H9 (cell line): ENCODE data around the gene DCAF17. TPM values are rescaled to one million over a fixed set of nuclear protein-coding genes. Genes with fewer than 3 reads are reported as not detected.

Source experiments
- DNase-seq: peaks from one replicate; pipeline ENCODE4 v3.0.0-alpha.2; 2017
- H2AFZ ChIP-seq: one replicate; pipeline ENCODE4 v1.6.1; 2013; ENCODE audit warnings: mild to moderate bottlenecking, low read length, control low read depth, moderate library complexity
- H2AK5ac ChIP-seq: 2 replicates; pipeline ENCODE4 v1.6.1; 2013; ENCODE audit warnings: low read length, control low read depth, mixed read lengths; ENCODE audit not compliant: insufficient read length
- H2BK120ac ChIP-seq: one replicate; pipeline ENCODE4 v1.6.1; 2013; ENCODE audit warnings: low read depth, mild to moderate bottlenecking, low read length, control low read depth, inconsistent platforms; ENCODE audit not compliant: poor library complexity, severe bottlenecking
- H2BK12ac ChIP-seq: 2 replicates; pipeline ENCODE4 v1.6.1; 2013; ENCODE audit warnings: low read length, control low read depth, mixed read lengths, low read depth; ENCODE audit not compliant: insufficient read length
- H2BK15ac ChIP-seq: 2 replicates; pipeline ENCODE4 v1.6.1; 2013; ENCODE audit warnings: low read depth, low read length, control low read depth
- H2BK20ac ChIP-seq: one replicate; pipeline ENCODE4 v1.6.1; 2013; ENCODE audit warnings: low read depth, mild to moderate bottlenecking, low read length, control low read depth, inconsistent platforms; ENCODE audit not compliant: poor library complexity, severe bottlenecking
- H2BK5ac ChIP-seq: 2 replicates; pipeline ENCODE4 v1.6.1; 2013; ENCODE audit warnings: low read length, control low read depth, mixed read lengths; ENCODE audit not compliant: insufficient read length
- H3K14ac ChIP-seq: 2 replicates; pipeline ENCODE4 v1.6.1; 2013; ENCODE audit warnings: low read length, control low read depth; ENCODE audit not compliant: insufficient read depth
- H3K18ac ChIP-seq: 2 replicates; pipeline ENCODE4 v1.6.1; 2013; ENCODE audit warnings: low read depth, mild to moderate bottlenecking, mixed read lengths, low read length, control low read depth; ENCODE audit not compliant: insufficient read length
- H3K23ac ChIP-seq: 2 replicates; pipeline ENCODE4 v1.6.1; 2013; ENCODE audit warnings: low read length, control low read depth, mixed read lengths, low read depth; ENCODE audit not compliant: insufficient read length
- H3K23me2 ChIP-seq: 2 replicates; pipeline ENCODE4 v1.6.1; 2013; ENCODE audit warnings: low read depth, mild to moderate bottlenecking, mixed read lengths, low read length, control low read depth; ENCODE audit not compliant: insufficient read length, poor library complexity, severe bottlenecking
- H3K27ac ChIP-seq: 2 replicates; pipeline ENCODE4 v1.5.1; 2013; ENCODE audit warnings: low read length, control low read depth, mixed read lengths, low read depth; ENCODE audit not compliant: insufficient read length
- H3K27me3 ChIP-seq: 2 replicates; pipeline ENCODE4 v1.6.1; 2013; ENCODE audit warnings: low read length, control low read depth, inconsistent platforms; ENCODE audit not compliant: insufficient read depth
- H3K4ac ChIP-seq: 2 replicates; pipeline ENCODE4 v1.6.1; 2013; ENCODE audit warnings: low read depth, mild to moderate bottlenecking, control low read depth, inconsistent platforms, low read length, moderate library complexity
- H3K4me1 ChIP-seq: 2 replicates; pipeline ENCODE4 v1.6.1; 2013; ENCODE audit warnings: low read length, control low read depth, inconsistent platforms; ENCODE audit not compliant: insufficient read depth
- H3K4me2 ChIP-seq: 2 replicates; pipeline ENCODE4 v1.6.1; 2013; ENCODE audit warnings: low read length, control low read depth, mixed read lengths; ENCODE audit not compliant: insufficient read length, insufficient read depth
- H3K56ac ChIP-seq: 2 replicates; pipeline ENCODE4 v1.6.1; 2013; ENCODE audit warnings: low read depth, mild to moderate bottlenecking, mixed read lengths, low read length, control low read depth; ENCODE audit not compliant: insufficient read length
- H3K79me1 ChIP-seq: 2 replicates; pipeline ENCODE4 v1.6.1; 2013; ENCODE audit warnings: low read depth, mild to moderate bottlenecking, moderate library complexity, low read length, control low read depth, inconsistent platforms; ENCODE audit not compliant: insufficient read depth, poor library complexity, severe bottlenecking
- H3K79me2 ChIP-seq: 2 replicates; pipeline ENCODE4 v1.6.1; 2013; ENCODE audit warnings: low read length, control low read depth, inconsistent platforms; ENCODE audit not compliant: insufficient read depth
- H3K9ac ChIP-seq: 2 replicates; pipeline ENCODE4 v1.6.1; 2013; ENCODE audit warnings: low read length, control low read depth, mixed read lengths; ENCODE audit not compliant: insufficient read length; ENCODE audit errors: extremely low read depth
- H3K9me3 ChIP-seq: one replicate; pipeline ENCODE4 v1.6.1; 2013; ENCODE audit warnings: low read depth, low read length, inconsistent platforms; ENCODE audit not compliant: control insufficient read depth
- H3T11ph ChIP-seq: one replicate; pipeline ENCODE4 v1.6.1; 2013; ENCODE audit warnings: mild to moderate bottlenecking, low read length, control low read depth, inconsistent platforms
- H4K20me1 ChIP-seq: one replicate; pipeline ENCODE4 v1.6.1; 2013; ENCODE audit not compliant: control insufficient read depth, insufficient read length, insufficient read depth
- H4K5ac ChIP-seq: 2 replicates; pipeline ENCODE4 v1.6.1; 2013; ENCODE audit warnings: low read depth, mild to moderate bottlenecking, mixed read lengths, low read length, control low read depth; ENCODE audit not compliant: insufficient read length
- H4K8ac ChIP-seq: replicated peaks from 2 replicates; pipeline ENCODE4 v1.6.1; 2013; ENCODE audit warnings: low read length, control low read depth, mixed read lengths, low read depth; ENCODE audit not compliant: insufficient read length
- H4K91ac ChIP-seq: 2 replicates; pipeline ENCODE4 v1.6.1; 2013; ENCODE audit warnings: low read depth, mild to moderate bottlenecking, moderate library complexity, mixed read lengths, low read length, control low read depth; ENCODE audit not compliant: insufficient read length
- H3K27ac Mint-ChIP-seq, 3 experiments: 2 replicates in 2 of 3; 3 replicates in 1 of 3; pipeline ENCODE4 v1.8.0; 2020 to 2021; ENCODE audit warnings: mixed read lengths in 3 of 3, mild to moderate bottlenecking in 1 of 3, moderate library complexity in 1 of 3
- H3K27me3 Mint-ChIP-seq: 2 replicates; pipeline ENCODE4 v1.8.0; 2021; ENCODE audit warnings: low read depth, mild to moderate bottlenecking, moderate library complexity, mixed read lengths
- H3K36me3 Mint-ChIP-seq, 3 experiments: 2 replicates in 2 of 3; 3 replicates in 1 of 3; pipeline ENCODE4 v1.8.0; 2020 to 2021; ENCODE audit warnings: low read depth in 3 of 3, mixed read lengths in 3 of 3; ENCODE audit not compliant: insufficient read depth in 1 of 3
- H3K4me1 Mint-ChIP-seq, 2 experiments: 2 replicates each; pipeline ENCODE4 v1.8.0; 2020; ENCODE audit warnings: mixed read lengths in 2 of 2
- H3K4me3 Mint-ChIP-seq, 2 experiments: 2 replicates in 1 of 2; 3 replicates in 1 of 2; pipeline ENCODE4 v1.8.0; 2020 to 2021; ENCODE audit warnings: mild to moderate bottlenecking in 2 of 2, mixed read lengths in 2 of 2, moderate library complexity in 1 of 2
- H3K9me3 Mint-ChIP-seq, 2 experiments: 2 replicates in 1 of 2; 3 replicates in 1 of 2; pipeline ENCODE4 v1.8.0; 2020; ENCODE audit warnings: mild to moderate bottlenecking in 2 of 2, mixed read lengths in 2 of 2, moderate library complexity in 1 of 2
- WGBS: extraction: QIAGEN DNeasy Blood & Tissue Kit; methylation state at CpG from one replicate; pipeline ENCODE4 v1.1.7; 2013; ENCODE audit warnings: missing lambda C conversion rate, low lambda C conversion rate, mixed read lengths; ENCODE audit not compliant: insufficient read length; ENCODE audit errors: extremely low coverage; 5-methylcytosine and 5-hydroxymethylcytosine counted together
- total RNA-seq: library from RNA; stranded (reverse); gene quantifications from 2 replicates; pipeline ENCODE4 v1.2.1, GENCODE V29; 2021
- TF ChIP-seq, protein P1 (sequence below): fragments of 200-600 bp; sonication (generic); conservative IDR thresholded peaks from 3 replicates; pipeline ENCODE4 v1.8.0; 2021; ENCODE audit warnings: antibody characterized with exemption, mild to moderate bottlenecking

Gene DCAF17
- total RNA-seq, 1 experiment from 2014 or later = 28.1 TPM

DNA sequence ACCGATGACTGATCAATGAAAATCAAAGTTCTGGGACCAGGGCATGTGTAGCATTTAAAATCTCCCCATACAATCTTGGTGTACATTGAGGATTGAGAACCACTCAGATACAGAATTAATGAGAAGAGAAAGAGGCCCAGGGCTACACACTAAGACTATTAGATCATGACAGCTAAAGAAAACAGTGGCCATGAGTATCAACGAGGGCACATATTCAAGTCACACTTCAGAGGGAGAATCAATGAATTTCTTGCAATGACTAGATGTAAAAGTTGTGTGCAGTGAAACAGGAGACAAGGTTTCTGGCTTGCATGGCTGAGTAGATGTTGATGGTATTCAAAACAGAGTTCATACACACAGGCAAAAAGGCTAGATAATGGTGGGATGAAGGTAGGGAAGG, 29.3 kb upstream of the DCAF17 start:
- Histone ChIP-seq H2BK15ac (no peak overlapping the region), H4K5ac (no peak overlapping the region), H3K79me2 (peaks cover 10% of the 10 kb centered on the region; the same call in 1 of the 2 replicates), H3K27me3 (no peaks in the 10 kb centered on the region), H3K79me1 (peaks cover 3% of the 10 kb centered on the region), H4K20me1 (no peaks in the 10 kb centered on the region), H2BK120ac (no peak overlapping the region), H3K4me1 (peaks cover 10% of the 10 kb centered on the region), H2BK12ac (no peak overlapping the region), H3K23ac (no peak overlapping the region), H3K56ac (no peak overlapping the region), H3K9ac (no peak overlapping the region), H3T11ph (no peak overlapping the region), H4K91ac (no peak overlapping the region), H3K14ac (no peak overlapping the region), H3K4me2 (no peak overlapping the region), H3K9me3 (no peaks in the 10 kb centered on the region), H3K27ac (no peak overlapping the region), H3K18ac (no peak overlapping the region), H3K4ac (no peak overlapping the region), H3K23me2 (no peaks in the 10 kb centered on the region), H2BK20ac (no peak overlapping the region), H2AK5ac (no peak overlapping the region), H4K8ac (no peak overlapping the region), H2BK5ac (no peak overlapping the region), H2AFZ (no peak overlapping the region)
- no peak for DNase-seq
- Mint-ChIP-seq H3K27ac (no peak overlapping the region), H3K9me3 (peaks cover 6 to 7% of the 10 kb centered on the region in 2 experiments), H3K4me1 (peaks cover 27 to 41% of the 10 kb centered on the region in 2 experiments), H3K27me3 (no peaks in the 10 kb centered on the region), H3K4me3 (no peak overlapping the region), H3K36me3 (peaks cover 19 to 25% (median 24%) of the 10 kb centered on the region in 3 experiments)
- TF ChIP-seq, protein P1, sequence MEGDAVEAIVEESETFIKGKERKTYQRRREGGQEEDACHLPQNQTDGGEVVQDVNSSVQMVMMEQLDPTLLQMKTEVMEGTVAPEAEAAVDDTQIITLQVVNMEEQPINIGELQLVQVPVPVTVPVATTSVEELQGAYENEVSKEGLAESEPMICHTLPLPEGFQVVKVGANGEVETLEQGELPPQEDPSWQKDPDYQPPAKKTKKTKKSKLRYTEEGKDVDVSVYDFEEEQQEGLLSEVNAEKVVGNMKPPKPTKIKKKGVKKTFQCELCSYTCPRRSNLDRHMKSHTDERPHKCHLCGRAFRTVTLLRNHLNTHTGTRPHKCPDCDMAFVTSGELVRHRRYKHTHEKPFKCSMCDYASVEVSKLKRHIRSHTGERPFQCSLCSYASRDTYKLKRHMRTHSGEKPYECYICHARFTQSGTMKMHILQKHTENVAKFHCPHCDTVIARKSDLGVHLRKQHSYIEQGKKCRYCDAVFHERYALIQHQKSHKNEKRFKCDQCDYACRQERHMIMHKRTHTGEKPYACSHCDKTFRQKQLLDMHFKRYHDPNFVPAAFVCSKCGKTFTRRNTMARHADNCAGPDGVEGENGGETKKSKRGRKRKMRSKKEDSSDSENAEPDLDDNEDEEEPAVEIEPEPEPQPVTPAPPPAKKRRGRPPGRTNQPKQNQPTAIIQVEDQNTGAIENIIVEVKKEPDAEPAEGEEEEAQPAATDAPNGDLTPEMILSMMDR = no peak
- no CpG with 5 or more reads among the region's 2 CpGs for WGBS
